Osteoblast (primary cell): ENCODE measurements around the gene AOPEP. TPM values are rescaled to one million over a fixed set of nuclear protein-coding genes. Genes with fewer than 3 reads are reported as not detected.

Experiments used
- DNase-seq: peaks from one replicate; pipeline ENCODE4 v3.0.0; 2011; ENCODE audit warnings: low spot score, mixed read lengths; ENCODE audit not compliant: insufficient read length; ENCODE audit errors: missing footprints
- H2AFZ ChIP-seq: 2 replicates; pipeline ENCODE4 v1.6.0; 2011; ENCODE audit warnings: mild to moderate bottlenecking, low read length
- H3K27ac ChIP-seq: 2 replicates; pipeline ENCODE4 v1.5.1; 2011; ENCODE audit warnings: mild to moderate bottlenecking, low read depth, low read length, moderate library complexity
- H3K27me3 ChIP-seq: 2 replicates; pipeline ENCODE4 v1.6.0; 2012; ENCODE audit warnings: mild to moderate bottlenecking, control low read depth, inconsistent platforms, low read length, moderate library complexity; ENCODE audit not compliant: insufficient read depth
- H3K36me3 ChIP-seq: 2 replicates; pipeline ENCODE4 v1.5.1; 2011; ENCODE audit warnings: mild to moderate bottlenecking, low read length, control low read depth, moderate library complexity; ENCODE audit not compliant: insufficient read depth
- H3K4me1 ChIP-seq: 2 replicates; pipeline ENCODE4 v1.5.1; 2011; ENCODE audit warnings: mild to moderate bottlenecking, low read length, control low read depth, moderate library complexity; ENCODE audit not compliant: insufficient read depth
- H3K4me2 ChIP-seq: 2 replicates; pipeline ENCODE4 v1.6.0; 2011; ENCODE audit warnings: mild to moderate bottlenecking, low read length; ENCODE audit not compliant: insufficient read depth
- H3K4me3 ChIP-seq: fragments of 200-600 bp; sonication (generic); 3 replicates; pipeline ENCODE4 v1.5.1; 2012; ENCODE audit warnings: mild to moderate bottlenecking, low read length, inconsistent platforms; ENCODE audit not compliant: insufficient read depth
- H3K79me2 ChIP-seq: 2 replicates; pipeline ENCODE4 v1.6.0; 2012; ENCODE audit warnings: mild to moderate bottlenecking, low read length, control low read depth, inconsistent platforms; ENCODE audit not compliant: insufficient read depth
- H3K9me3 ChIP-seq: 2 replicates; pipeline ENCODE4 v1.5.1; 2011; ENCODE audit warnings: low read depth, low read length, control low read depth
- H4K20me1 ChIP-seq: 2 replicates; pipeline ENCODE4 v1.6.0; 2012; ENCODE audit warnings: mild to moderate bottlenecking, low read length, control low read depth; ENCODE audit not compliant: insufficient read depth
- CTCF ChIP-seq: IDR thresholded peaks from 2 replicates; pipeline ENCODE4 v1.5.1; 2011; ENCODE audit warnings: mild to moderate bottlenecking, low read depth, low read length, moderate library complexity; ENCODE audit errors: extremely low read depth
- total RNA-seq: library from RNA; depleted of rRNA; stranded (reverse); fragments of >200 nt; gene quantifications from 2 replicates; pipeline ENCODE4 v1.2.3, GENCODE V29; 2012

Gene AOPEP
- total RNA-seq, 1 donor: 131 TPM

- Histone ChIP-seq H3K4me3 (no peak overlapping the region), H2AFZ (no peak overlapping the region), H4K20me1 (no peaks in the 10 kb centered on the region), H3K27ac (peak overlapping the region; percentile 94), H3K9me3 (no peaks in the 10 kb centered on the region), H3K36me3 (no peaks in the 10 kb centered on the region), H3K4me1 (peaks cover 54% of the 10 kb centered on the region), H3K79me2 (peaks cover 6% of the 10 kb centered on the region), H3K27me3 (no peaks in the 10 kb centered on the region), H3K4me2 (peak overlapping the region; percentile 7)
- no peak for DNase-seq
- no peak for TF ChIP-seq CTCF
Measured at GRCh38 chr9:94861589-94862272, 135.2 kb downstream of the AOPEP start.

GRCh38 chr9:94864196-94864595, 137.7 kb downstream of the AOPEP start:
- H3K27me3 ChIP-seq: no peaks in the 10 kb centered on the region
- H3K4me3 ChIP-seq: no peak overlapping the region
- H3K36me3 ChIP-seq: no peaks in the 10 kb centered on the region
- no peak overlapping the region for H2AFZ ChIP-seq
- no peaks in the 10 kb centered on the region for H3K9me3 ChIP-seq
- DNase-seq: no peak
- no peaks in the 10 kb centered on the region for H4K20me1 ChIP-seq
- H3K4me2 ChIP-seq: peak overlapping the region; percentile 21
- H3K27ac ChIP-seq: peak overlapping the region; percentile 99
- peaks cover 6% of the 10 kb centered on the region for H3K79me2 ChIP-seq
- peaks cover 77% of the 10 kb centered on the region for H3K4me1 ChIP-seq
- TF ChIP-seq CTCF: no peak

- H4K20me1 ChIP-seq: no peaks in the 10 kb centered on the region
- H3K79me2 ChIP-seq: peaks cover 6% of the 10 kb centered on the region
- no peak for DNase-seq
- H3K36me3 ChIP-seq: no peaks in the 10 kb centered on the region
- H3K4me1 ChIP-seq: peaks cover 83% of the 10 kb centered on the region
- H3K27ac ChIP-seq: peak overlapping the region; percentile 99
- H2AFZ ChIP-seq: no peak overlapping the region
- no peak overlapping the region for H3K4me3 ChIP-seq
- no peaks in the 10 kb centered on the region for H3K27me3 ChIP-seq
- no peak overlapping the region for H3K4me2 ChIP-seq
- H3K9me3 ChIP-seq: no peaks in the 10 kb centered on the region
- no peak for TF ChIP-seq CTCF
Measured at GRCh38 chr9:94864862-94865509, 138.5 kb downstream of the AOPEP start.
